ENCODE data around the gene ZNF777.

- TF ChIP-seq CTCF (IDR thresholded peaks at IDR 0.05; ENCODE audit: low read depth, low read length, poor library complexity, severe bottlenecking) (no peak), EZH2phosphoT487 (IDR thresholded peaks at IDR 0.05; ENCODE audit: borderline replicate concordance, low read length) (no peak)
These were observed 38.0 kb downstream of the ZNF777 start for GRCh38 chr7:149422914-149423301.

Measured in DOHH2 (cell line).